DOHH2 (cell line): ENCODE data around the gene HIBCH.

Source experiments
- EZH2phosphoT487 ChIP-seq: fragments of 200-600 bp; sonication (generic); IDR thresholded peaks from 2 replicates; pipeline ENCODE4 v1.6.1; 2017; ENCODE audit warnings: borderline replicate concordance, mild to moderate bottlenecking, antibody characterized with exemption, low read length, moderate library complexity, mixed read lengths
- TF ChIP-seq, protein P1 (sequence below): fragments of 200-600 bp; sonication (generic); IDR thresholded peaks from one replicate; pipeline ENCODE4 v1.5.1; 2014; ENCODE audit warnings: antibody characterized with exemption, mild to moderate bottlenecking, low read depth, low read length; ENCODE audit not compliant: poor library complexity, severe bottlenecking

DNA sequence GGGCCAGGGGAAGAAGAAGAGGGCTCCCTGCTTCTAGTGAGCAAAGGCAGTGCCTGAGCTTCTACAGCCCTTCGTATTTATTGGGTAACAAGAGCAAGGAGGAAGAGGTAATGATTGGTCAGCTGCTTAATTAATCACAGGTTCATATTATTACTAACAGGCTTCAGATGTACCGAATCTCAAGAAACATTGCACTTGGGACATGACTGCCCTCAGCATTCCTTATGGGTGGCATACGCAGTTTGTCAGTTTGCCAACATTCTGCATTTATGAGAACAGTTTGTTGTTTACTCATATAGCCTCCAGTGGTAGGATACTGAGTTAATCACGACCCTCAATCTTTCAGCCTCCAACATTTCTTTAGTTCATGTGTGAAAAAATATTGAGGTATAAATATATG, 84.5 kb downstream of the HIBCH start:
- TF ChIP-seq, protein P1, sequence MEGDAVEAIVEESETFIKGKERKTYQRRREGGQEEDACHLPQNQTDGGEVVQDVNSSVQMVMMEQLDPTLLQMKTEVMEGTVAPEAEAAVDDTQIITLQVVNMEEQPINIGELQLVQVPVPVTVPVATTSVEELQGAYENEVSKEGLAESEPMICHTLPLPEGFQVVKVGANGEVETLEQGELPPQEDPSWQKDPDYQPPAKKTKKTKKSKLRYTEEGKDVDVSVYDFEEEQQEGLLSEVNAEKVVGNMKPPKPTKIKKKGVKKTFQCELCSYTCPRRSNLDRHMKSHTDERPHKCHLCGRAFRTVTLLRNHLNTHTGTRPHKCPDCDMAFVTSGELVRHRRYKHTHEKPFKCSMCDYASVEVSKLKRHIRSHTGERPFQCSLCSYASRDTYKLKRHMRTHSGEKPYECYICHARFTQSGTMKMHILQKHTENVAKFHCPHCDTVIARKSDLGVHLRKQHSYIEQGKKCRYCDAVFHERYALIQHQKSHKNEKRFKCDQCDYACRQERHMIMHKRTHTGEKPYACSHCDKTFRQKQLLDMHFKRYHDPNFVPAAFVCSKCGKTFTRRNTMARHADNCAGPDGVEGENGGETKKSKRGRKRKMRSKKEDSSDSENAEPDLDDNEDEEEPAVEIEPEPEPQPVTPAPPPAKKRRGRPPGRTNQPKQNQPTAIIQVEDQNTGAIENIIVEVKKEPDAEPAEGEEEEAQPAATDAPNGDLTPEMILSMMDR: no peak
- no peak for TF ChIP-seq EZH2phosphoT487
